ENCODE data around the gene HSPA12A.
"Not testable (repeated sequence)": the region's sequence is repeated elsewhere in the genome, so short reads cannot be mapped to it uniquely, and the experiment has no call there.

HSPA12A gene

DNA sequence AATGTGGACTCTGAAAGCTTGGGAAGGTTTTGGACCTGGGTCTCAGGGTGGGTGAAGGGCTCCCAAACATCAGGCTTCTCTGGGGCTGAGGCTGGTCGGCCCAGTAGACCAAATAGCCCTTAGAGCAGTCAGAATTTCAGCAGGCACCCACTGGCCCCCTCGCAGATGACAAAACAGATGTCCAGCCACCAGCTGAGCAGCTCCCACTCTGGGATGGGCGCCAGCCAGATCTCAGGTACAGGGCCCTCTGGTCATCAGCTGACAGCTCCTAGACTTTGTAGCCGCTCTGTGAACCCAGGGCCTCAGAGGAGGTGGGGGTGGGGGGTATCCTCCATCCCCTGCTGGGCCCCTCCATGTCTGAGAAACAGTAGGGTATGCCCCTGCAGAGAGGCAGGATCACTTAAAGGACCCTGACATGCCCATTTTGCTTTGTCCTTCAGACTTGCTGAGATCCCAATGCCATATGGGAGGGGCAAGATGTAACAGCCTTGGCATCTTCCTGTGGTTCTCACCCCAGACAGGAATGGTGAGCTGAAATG lies 26.5 kb downstream of the HSPA12A start:
- DNase-seq = no peak

DNA sequence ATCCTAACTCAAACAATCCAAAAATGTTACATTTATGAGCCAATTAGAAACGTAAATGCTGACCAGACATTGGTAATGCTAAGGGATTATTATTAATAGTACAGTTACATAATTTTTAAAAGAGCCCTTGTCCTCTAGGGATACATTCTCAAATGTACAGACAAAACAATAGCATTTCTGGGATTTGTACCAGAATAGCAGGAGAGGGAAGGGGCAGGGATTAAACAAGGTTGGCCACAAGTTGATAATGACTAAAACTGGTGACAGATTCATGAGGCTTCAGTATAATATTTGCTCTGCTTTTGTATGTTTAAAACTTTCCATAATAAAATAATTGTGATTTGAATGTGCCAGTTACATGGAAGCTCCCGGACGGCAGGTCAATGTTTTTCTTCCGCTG lies 27.0 kb downstream of the HSPA12A start:
- no peak for DNase-seq

GRCh38 chr10:116713846-116714245 lies 28.5 kb downstream of the HSPA12A start:
- DNase-seq = no peak

DNA sequence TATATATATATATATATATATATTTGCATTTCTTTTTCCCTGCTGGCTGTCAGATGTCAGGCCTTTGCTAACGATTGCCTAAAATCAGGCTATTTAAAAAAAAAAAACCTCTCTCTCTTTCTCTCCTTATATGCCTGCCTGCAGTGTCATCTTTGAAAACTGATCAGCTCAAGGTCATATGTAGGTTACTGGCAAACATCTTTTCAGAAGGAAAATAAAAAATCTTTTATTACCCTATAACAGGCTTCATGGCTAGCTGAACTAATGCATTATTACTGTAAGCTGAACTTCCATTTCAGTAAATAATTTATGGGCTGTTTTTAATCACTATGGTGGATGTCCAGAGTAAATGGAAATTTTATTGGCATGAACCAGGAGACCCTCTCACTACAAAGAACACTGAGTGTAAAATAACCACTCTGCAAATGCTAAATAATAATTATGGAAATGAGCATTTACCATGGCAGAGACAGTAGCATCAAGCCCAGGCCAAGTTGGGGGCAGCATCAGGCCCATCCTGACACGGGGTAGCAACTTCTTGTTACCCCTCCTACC lies 29.3 kb downstream of the HSPA12A start:
- no peak for DNase-seq

DNA sequence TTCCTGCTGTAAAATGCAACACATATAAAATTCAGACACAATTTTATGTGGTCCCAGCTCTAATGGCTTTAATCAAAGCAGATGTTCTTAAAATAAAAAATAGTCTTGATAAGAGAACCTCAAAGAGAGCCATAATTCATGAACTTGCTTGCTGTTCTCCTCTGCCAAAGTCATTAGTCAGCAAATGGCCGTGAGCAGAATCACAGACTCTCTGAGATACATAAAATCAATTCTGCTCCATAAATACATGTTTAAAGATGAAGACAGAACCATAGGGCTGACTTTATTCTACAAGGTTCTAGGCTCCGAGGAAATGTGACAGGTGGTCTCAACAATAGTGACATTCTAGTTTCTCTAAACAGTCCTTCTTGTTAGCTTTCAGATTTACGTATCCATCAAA lies 29.8 kb downstream of the HSPA12A start:
- no peak for DNase-seq

GRCh38 chr10:116711803-116712202 lies 30.6 kb downstream of the HSPA12A start:
- DNase-seq = not testable (repeated sequence)

GRCh38 chr10:116710076-116710475 lies 32.3 kb downstream of the HSPA12A start:
- no peak for DNase-seq

DNA sequence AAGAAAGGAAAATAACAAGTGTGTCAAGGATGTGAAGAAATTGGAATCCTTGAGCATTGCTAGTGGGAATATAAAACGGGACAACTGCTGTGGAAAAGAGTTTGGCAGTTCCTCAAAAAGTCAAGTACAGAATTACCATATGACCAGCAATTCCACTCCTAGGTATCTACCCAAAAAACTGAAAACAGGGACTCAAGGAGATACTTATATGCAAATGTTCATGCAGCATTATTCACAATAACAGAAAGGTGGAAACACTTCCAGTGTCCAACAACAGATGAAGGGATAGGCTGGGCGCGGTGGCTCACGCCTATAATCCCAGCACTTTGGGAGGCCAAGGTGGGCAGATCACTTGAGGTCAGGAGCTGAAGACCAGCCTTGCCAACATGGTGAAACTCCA lies 33.5 kb downstream of the HSPA12A start:
- no peak for DNase-seq

DNA sequence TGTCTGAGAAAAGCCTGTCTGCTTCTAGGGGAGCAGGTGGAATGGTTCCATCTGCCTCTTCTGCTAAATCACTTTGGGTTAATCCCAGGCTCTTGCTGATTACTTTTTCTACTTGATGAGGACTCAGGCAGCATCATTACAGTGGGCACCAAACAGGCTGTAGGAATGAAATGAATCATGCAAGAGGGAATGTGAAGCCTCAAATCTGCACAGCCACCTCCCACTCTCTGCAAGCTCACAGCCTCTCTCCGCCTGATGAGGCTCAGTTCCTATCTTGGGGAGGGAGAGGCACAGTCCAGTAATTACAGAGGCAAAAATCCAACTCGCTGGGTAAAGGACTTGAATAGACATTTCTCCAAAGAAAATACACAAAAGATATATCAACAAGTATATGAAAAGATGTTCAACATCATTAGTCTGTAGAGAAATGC lies 34.0 kb downstream of the HSPA12A start:
- DNase-seq = no peak

DNA sequence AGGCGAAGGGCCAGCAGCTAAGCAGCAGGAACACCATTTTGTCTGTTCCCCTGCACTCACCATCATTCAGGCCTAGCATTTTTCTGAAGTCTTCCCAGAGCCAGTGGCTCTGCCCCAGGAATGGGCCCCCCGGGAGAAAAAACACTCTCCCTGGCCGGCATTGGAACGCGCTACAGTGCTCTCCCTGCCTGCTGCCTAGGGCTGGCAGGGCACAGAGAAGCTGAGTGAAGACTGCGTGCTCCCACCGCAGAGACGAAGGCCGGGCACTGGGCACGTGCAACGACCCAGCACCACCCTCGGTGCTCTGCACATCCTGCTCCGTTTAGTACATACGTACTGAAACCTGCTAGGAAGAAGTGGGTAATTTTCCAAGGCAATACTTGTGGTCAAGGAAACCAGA lies 34.4 kb downstream of the HSPA12A start:
- DNase-seq = no peak

- DNase-seq = no peak
Measured at GRCh38 chr10:116706281-116706680, 36.1 kb downstream of the HSPA12A start.

GRCh38 chr10:116705498-116705897 lies 36.9 kb downstream of the HSPA12A start:
- no peak for DNase-seq

DNA sequence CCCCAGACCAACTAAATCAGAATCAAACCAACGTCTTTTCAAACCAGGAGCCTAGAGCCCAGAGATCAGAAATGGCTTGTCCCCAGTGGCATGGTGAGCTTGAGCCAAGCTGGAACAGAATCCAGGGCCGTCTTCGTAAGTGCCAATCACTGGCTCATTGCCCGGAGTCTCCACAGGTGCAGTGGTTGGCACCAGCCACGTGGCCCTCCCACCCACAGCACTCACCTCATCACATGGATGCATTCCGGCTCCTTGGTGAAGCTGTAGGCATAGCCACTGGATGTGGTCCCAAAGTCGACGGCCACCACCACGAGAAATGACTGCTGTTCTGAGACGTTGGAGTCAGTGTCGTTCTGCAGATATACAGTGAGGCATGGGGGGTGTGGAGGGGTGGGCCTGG lies 37.4 kb downstream of the HSPA12A start:
- DNase-seq = no peak

GRCh38 chr10:116702165-116702564 lies 40.2 kb downstream of the HSPA12A start:
- no peak for DNase-seq

DNA sequence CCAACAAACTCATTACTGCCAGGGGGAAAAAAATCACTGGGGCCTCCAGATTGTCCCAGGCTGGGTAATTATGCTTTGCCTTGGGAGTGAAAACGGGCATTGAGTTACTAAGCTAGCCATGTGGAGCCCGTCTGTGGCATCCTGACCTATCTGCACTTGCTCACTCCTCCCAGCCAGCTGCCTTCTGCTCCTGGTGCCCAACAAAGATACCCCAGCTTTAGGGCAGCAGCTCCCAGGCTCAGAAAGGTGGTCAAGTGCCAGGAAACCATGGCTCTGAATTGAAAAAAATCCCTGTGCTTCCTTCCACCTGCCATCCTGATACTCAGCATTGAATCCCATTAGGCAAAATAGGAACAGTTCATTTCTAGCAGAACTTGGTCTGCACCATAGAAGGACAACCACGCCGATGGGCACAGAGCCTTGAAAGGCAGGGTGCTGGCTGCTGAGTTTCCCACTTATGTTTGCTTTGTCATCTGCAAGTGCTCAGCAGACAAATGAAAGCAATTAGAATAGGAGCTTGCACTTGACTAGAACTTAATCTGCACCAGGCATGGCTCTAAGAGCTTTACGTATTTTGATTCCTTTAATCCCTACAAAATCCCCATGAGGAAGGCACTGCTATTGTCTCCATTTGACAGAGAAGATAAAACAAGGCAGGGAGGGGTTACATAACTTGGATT lies 42.8 kb downstream of the HSPA12A start:
- no peak for DNase-seq

GRCh38 chr10:116699049-116699448 lies 43.3 kb downstream of the HSPA12A start:
- no peak for DNase-seq

GRCh38 chr10:116698364-116698763 lies 44.0 kb downstream of the HSPA12A start:
- DNase-seq = no peak

DNA sequence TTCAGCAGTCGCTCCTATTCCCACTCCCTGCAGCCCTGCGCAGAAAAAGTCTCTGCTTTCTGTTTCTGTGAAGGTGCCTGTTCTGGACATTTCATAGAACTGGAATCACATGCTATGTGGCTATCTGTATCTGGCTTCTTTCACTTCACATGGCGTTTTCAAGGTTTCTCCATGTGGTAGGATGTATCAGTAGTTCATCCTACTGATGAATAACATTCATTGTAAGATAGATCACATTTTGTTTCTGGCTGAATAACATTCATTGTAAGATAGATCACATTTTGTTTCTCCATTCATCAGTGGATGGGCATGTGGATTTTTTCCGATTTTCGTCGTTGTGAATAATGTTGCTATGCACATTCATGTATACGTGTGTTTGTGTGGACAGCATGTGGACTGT lies 44.5 kb downstream of the HSPA12A start:
- no peak for DNase-seq

- no peak for DNase-seq
Measured at GRCh38 chr10:116696919-116697318, 45.4 kb downstream of the HSPA12A start.

GRCh38 chr10:116694927-116695268 lies 47.5 kb downstream of the HSPA12A start:
- DNase-seq = no peak

DNA sequence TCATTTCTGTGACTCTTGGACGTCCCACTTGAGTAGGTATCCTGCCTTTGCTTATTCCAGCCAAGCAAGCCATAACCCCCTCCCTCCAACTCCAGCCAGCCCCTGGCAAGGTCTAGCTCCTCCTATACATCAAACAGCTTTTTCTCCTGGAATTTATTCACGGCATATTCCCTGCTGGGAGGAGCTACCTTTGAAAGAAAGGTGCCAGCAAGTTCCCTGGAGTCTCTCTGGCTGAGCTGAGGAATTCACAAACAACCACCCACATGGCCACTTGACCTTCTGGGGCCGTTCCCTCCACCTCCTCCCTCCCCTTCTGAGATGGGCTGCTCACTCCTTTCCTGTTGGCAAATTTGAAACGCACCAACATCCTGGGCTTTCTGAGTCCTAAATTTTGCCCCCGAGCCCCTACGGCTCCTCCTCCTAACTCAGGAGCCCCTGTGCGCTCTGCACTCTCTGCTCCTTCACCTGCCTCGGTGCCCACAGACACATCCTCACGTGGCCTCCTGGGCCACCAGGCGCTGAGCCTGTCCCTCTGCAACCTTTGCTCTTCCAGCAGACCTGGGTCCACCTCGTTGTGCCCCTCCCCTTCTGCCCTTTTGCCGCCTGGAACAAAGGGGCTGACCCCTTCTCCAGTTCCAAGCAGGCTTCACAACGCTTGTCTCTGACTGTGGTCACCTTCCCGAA lies 48.0 kb downstream of the HSPA12A start:
- DNase-seq = no peak

GRCh38 chr10:116692225-116692624 lies 50.1 kb downstream of the HSPA12A start:
- no peak for DNase-seq

DNA sequence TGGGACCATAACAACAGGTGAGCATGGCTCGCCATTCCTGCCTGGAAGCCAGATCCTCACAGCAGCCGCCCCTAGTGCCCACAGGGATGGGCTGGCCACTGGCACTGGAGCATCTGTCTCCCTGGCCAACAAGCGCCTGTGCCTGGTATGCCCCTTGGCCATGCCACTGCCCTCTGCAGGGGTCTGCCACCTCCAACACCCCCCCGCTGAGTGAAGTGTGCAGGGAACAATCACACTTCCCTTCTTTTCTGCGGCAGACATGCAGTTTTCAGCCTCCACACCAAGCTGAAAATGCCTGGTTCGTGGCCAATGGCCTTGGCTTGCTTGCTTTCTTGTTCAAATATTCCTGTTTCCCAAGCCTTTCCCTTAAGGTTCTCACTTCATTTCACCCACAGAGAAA lies 50.7 kb downstream of the HSPA12A start:
- DNase-seq = no peak

Data from stimulated activated CD4-positive, alpha-beta T cell treated with anti-CD3 and anti-CD28 coated beads, Interleukin-15, amount 100 ng/mL, for 24 hours (primary cell).